Neural cell (in vitro differentiated cells): ENCODE data around the gene EXD2. TPM values are rescaled to one million over a fixed set of nuclear protein-coding genes. Genes with fewer than 3 reads are reported as not detected.
A peak's percentile ranks its signal among the peaks of the same experiment; 100 is the strongest.

ENCODE experiments used
- H2AFZ ChIP-seq: fragments of 200-600, 300-800 bp; sonication (generic), shearing (Covaris generic); 2 replicates; pipeline ENCODE4 v1.6.0; 2014; ENCODE audit warnings: low read depth, mild to moderate bottlenecking, antibody characterized with exemption, low read length, moderate library complexity
- H3F3A ChIP-seq: fragments of 200-600 bp; shearing (Covaris generic); 2 replicates; pipeline ENCODE4 v1.6.1; 2016; ENCODE audit warnings: mild to moderate bottlenecking, moderate library complexity, mixed read lengths, antibody characterized with exemption, low read length; ENCODE audit not compliant: insufficient read depth, poor library complexity, severe bottlenecking
- H3K27ac ChIP-seq: fragments of 200-600, 300-800 bp; sonication (generic), shearing (Covaris generic); 2 replicates; pipeline ENCODE4 v1.5.1; 2014; ENCODE audit warnings: mild to moderate bottlenecking, low read length, moderate library complexity
- H3K27me3 ChIP-seq: fragments of 300-800, 200-600 bp; sonication (generic), shearing (Covaris generic); 2 replicates; pipeline ENCODE4 v1.6.0; 2014; ENCODE audit warnings: mild to moderate bottlenecking, low read depth, low read length, moderate library complexity; ENCODE audit not compliant: insufficient read depth
- H3K36me3 ChIP-seq: fragments of 300-800, 200-600 bp; sonication (generic), shearing (Covaris generic); 2 replicates; pipeline ENCODE4 v1.5.1; 2014; ENCODE audit warnings: mild to moderate bottlenecking, antibody characterized with exemption, low read length, moderate library complexity; ENCODE audit not compliant: insufficient read depth
- H3K4me2 ChIP-seq: fragments of 300-800, 200-600 bp; sonication (generic), shearing (Covaris generic); 2 replicates; pipeline ENCODE4 v1.6.0; 2014; ENCODE audit warnings: mild to moderate bottlenecking, low read length
- H3K4me3 ChIP-seq: fragments of 300-800, 200-600 bp; sonication (generic), shearing (Covaris generic); 2 replicates; pipeline ENCODE4 v1.5.1; 2014; ENCODE audit warnings: mild to moderate bottlenecking, low read length, moderate library complexity
- H3K79me2 ChIP-seq: fragments of 200-600 bp; shearing (Covaris generic); replicated peaks from 2 replicates; pipeline ENCODE4 v1.6.0; 2014; ENCODE audit warnings: mild to moderate bottlenecking, low read length, moderate library complexity; ENCODE audit not compliant: insufficient read depth
- H3K9ac ChIP-seq: fragments of 300-800, 200-600 bp; sonication (generic), shearing (Covaris generic); 2 replicates; pipeline ENCODE4 v1.6.1; 2016; ENCODE audit warnings: mild to moderate bottlenecking, low read length, mixed read lengths
- H3K9me2 ChIP-seq: fragments of 200-600 bp; shearing (Covaris generic); 2 replicates; pipeline ENCODE4 v1.6.1; 2016; ENCODE audit warnings: mild to moderate bottlenecking, low read length, mixed read lengths; ENCODE audit not compliant: insufficient read depth
- H3K9me3 ChIP-seq: fragments of 200-600, 300-800 bp; sonication (generic), shearing (Covaris generic); 2 replicates; pipeline ENCODE4 v1.6.1; 2016; ENCODE audit warnings: mild to moderate bottlenecking, mixed run types, low read length, moderate library complexity, mixed read lengths
- H4K20me1 ChIP-seq: fragments of 200-600 bp; shearing (Covaris generic); 2 replicates; pipeline ENCODE4 v1.6.1; 2016; ENCODE audit warnings: mild to moderate bottlenecking, mixed run types; ENCODE audit not compliant: insufficient read depth
- CTCF ChIP-seq: fragments of 450-650 bp; IDR thresholded peaks from 2 replicates; pipeline ENCODE4 v1.5.1; 2014; ENCODE audit warnings: antibody characterized with exemption, mild to moderate bottlenecking, moderate library complexity; ENCODE audit not compliant: poor library complexity, severe bottlenecking
- EP300 ChIP-seq: fragments of 450-650 bp; conservative IDR thresholded peaks from 2 replicates; pipeline ENCODE4 v1.6.1; 2014; ENCODE audit warnings: antibody characterized with exemption, mild to moderate bottlenecking, moderate library complexity; ENCODE audit not compliant: poor library complexity, severe bottlenecking
- EZH2 ChIP-seq: fragments of 200-600, 300-800 bp; shearing (Covaris generic), sonication (generic); IDR thresholded peaks from 2 replicates; pipeline ENCODE4 v1.6.1; 2014; ENCODE audit warnings: antibody characterized with exemption, low read length, borderline replicate concordance, mild to moderate bottlenecking; ENCODE audit not compliant: insufficient read depth, poor library complexity, severe bottlenecking
- MXI1 ChIP-seq: fragments of 450-650 bp; conservative IDR thresholded peaks from 2 replicates; pipeline ENCODE4 v1.6.1; 2014; ENCODE audit warnings: antibody characterized with exemption, mild to moderate bottlenecking; ENCODE audit not compliant: poor library complexity, severe bottlenecking
- POLR2AphosphoS5 ChIP-seq: IDR thresholded peaks from 2 replicates; pipeline ENCODE4 v1.6.1; 2012
- RAD21 ChIP-seq: fragments of 450-650 bp; conservative IDR thresholded peaks from 2 replicates; pipeline ENCODE4 v1.6.1; 2014; ENCODE audit warnings: antibody characterized with exemption, mild to moderate bottlenecking, moderate library complexity
- REST ChIP-seq: IDR thresholded peaks from 2 replicates; pipeline ENCODE4 v1.6.1; 2012; ENCODE audit warnings: borderline replicate concordance
- SMC3 ChIP-seq: fragments of 450-650 bp; conservative IDR thresholded peaks from 2 replicates; pipeline ENCODE4 v1.6.1; 2014; ENCODE audit warnings: antibody characterized with exemption, mild to moderate bottlenecking, moderate library complexity; ENCODE audit not compliant: poor library complexity
- TAF1 ChIP-seq: IDR thresholded peaks from 2 replicates; pipeline ENCODE4 v1.6.1; 2012; ENCODE audit warnings: low read depth
- polyA plus RNA-seq: library from polyadenylated mRNA; depleted of rRNA; stranded (reverse); fragments of >200 nt; gene quantifications from 2 replicates; pipeline ENCODE4 v1.2.3, GENCODE V29; 2014

Gene EXD2
- polyA plus RNA-seq, 1 donor from 2014 or later = 43.3 TPM

- Histone ChIP-seq H3K9me3 (no peaks in the 10 kb centered on the region), H2AFZ (no peak overlapping the region), H3K4me2 (no peak overlapping the region), H3K27ac (no peak overlapping the region), H3K4me3 (no peak overlapping the region), H3F3A (peaks cover 3% of the 10 kb centered on the region), H4K20me1 (no peaks in the 10 kb centered on the region), H3K9ac (no peak overlapping the region), H3K79me2 (no peaks in the 10 kb centered on the region), H3K36me3 (peaks cover 27% of the 10 kb centered on the region), H3K27me3 (no peaks in the 10 kb centered on the region), H3K9me2 (no peaks in the 10 kb centered on the region)
- TF ChIP-seq MXI1 (no peak), TAF1 (no peak), EZH2 (no peak), RAD21 (no peak), EP300 (no peak), CTCF (no peak)
Observed at GRCh38 chr14:69234106-69234505, 42.8 kb downstream of the EXD2 start.

GRCh38 chr14:69235708-69236107 lies 44.4 kb downstream of the EXD2 start:
- Histone ChIP-seq H3K9me2 (no peaks in the 10 kb centered on the region), H3K27ac (peak overlapping the region; percentile 52), H3K4me2 (no peak overlapping the region), H2AFZ (no peak overlapping the region), H3K4me3 (no peak overlapping the region), H3F3A (peaks cover 3% of the 10 kb centered on the region), H3K36me3 (peaks cover 27% of the 10 kb centered on the region), H3K9ac (no peak overlapping the region), H3K9me3 (no peaks in the 10 kb centered on the region), H4K20me1 (no peaks in the 10 kb centered on the region), H3K79me2 (no peaks in the 10 kb centered on the region), H3K27me3 (no peaks in the 10 kb centered on the region)
- no peak for TF ChIP-seq TAF1
- no peak for TF ChIP-seq RAD21
- TF ChIP-seq EP300 = no peak
- no peak for TF ChIP-seq MXI1

- Histone ChIP-seq H3K9ac (peak overlapping the region; percentile 17), H3K9me2 (no peaks in the 10 kb centered on the region), H3K4me2 (no peak overlapping the region), H3K27me3 (no peaks in the 10 kb centered on the region), H3K27ac (peak overlapping the region; percentile 59), H4K20me1 (no peaks in the 10 kb centered on the region), H2AFZ (no peak overlapping the region), H3K79me2 (no peaks in the 10 kb centered on the region), H3F3A (peaks cover 3% of the 10 kb centered on the region), H3K9me3 (no peaks in the 10 kb centered on the region), H3K36me3 (peaks cover 27% of the 10 kb centered on the region), H3K4me3 (peak overlapping the region; percentile 44)
- TF ChIP-seq CTCF = no peak
- TF ChIP-seq SMC3 = peak; percentile 47
- no peak for TF ChIP-seq EZH2
- peak; percentile 12 for TF ChIP-seq RAD21
- peak; percentile 67 for TF ChIP-seq EP300
- TF ChIP-seq REST = peak; percentile 53
- peak; percentile 94 for TF ChIP-seq POLR2AphosphoS5
- peak; percentile 36 for TF ChIP-seq MXI1
- TF ChIP-seq TAF1 = no peak
Observed at GRCh38 chr14:69237142-69237541, 45.8 kb downstream of the EXD2 start.
